Measurements from ENCODE around the gene WIZ. TPM values are rescaled to one million over a fixed set of nuclear protein-coding genes. Genes with fewer than 3 reads are reported as not detected.

The WIZ gene
- total and polyA plus RNA-seq, 4 donors: 14.5 to 42.6 (median 23.3) TPM

DNA sequence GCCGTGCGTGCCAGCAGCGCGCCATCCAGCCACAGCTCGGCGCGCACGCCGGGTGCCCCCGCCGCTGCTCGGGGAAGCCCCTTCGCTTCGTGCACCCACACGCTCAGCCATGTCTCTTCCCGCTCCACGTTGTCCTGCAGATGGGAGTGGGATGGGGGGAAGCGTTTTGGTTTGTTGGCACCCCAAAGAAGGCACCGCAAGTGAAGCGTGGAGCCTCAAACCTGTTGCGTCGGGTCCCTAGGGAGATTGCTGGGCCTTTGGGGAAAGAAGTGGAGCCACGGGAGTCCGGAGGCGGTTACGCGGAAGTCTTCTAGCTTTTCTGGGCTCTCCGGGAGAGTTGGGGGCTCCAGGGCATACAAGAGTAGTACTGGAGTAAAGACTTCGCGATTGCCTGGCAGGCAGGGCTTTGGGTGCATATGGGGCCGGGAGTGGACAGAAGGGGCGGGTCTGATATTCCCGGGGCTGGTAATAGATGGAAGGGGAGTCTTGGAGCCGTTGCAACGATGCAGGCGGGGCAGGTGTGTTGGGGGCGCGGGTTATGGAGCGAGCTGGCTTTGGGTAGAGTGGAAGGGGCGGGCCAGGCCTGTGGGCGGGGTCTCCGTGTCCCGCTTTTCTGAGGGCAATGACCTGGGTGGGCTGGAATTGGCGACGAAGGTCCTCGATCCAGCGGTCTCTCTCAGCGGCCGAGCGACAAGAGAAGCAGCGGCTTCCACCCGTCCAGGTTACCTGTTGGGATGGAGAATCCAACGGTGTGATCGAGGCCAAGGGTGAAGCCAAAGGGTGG lies 8.1 kb upstream of the WIZ start:
- no peaks in the 10 kb centered on the region for H3K9me3 ChIP-seq (ENCODE audit: control insufficient read depth in 4 of 4, insufficient read depth in 3 of 4, low read length in 3 of 4)
- H3K27me3 ChIP-seq (ENCODE audit: control insufficient read depth in 3 of 3, insufficient read depth in 3 of 3, low read length in 2 of 3): peaks cover 0 to 55% (median 38%) of the 10 kb centered on the region in 3 donors
- H3K27ac ChIP-seq (ENCODE audit: low read depth in 1 of 2, low read length in 1 of 2): no peak overlapping the region
- ATAC-seq (ENCODE audit: insufficient read depth, low FRiP score): no peak
- DNase-seq: no peak
- 47 to 79% methylated on average over 48 to 54 of the region's 54 CpGs for WGBS, 2 donors
- H3K4me1 ChIP-seq (ENCODE audit: control insufficient read depth in 5 of 5, insufficient read depth in 5 of 5, low read length in 5 of 5): peaks cover 0 to 8% (median 3%) of the 10 kb centered on the region in 5 donors
- TF ChIP-seq, protein P1, sequence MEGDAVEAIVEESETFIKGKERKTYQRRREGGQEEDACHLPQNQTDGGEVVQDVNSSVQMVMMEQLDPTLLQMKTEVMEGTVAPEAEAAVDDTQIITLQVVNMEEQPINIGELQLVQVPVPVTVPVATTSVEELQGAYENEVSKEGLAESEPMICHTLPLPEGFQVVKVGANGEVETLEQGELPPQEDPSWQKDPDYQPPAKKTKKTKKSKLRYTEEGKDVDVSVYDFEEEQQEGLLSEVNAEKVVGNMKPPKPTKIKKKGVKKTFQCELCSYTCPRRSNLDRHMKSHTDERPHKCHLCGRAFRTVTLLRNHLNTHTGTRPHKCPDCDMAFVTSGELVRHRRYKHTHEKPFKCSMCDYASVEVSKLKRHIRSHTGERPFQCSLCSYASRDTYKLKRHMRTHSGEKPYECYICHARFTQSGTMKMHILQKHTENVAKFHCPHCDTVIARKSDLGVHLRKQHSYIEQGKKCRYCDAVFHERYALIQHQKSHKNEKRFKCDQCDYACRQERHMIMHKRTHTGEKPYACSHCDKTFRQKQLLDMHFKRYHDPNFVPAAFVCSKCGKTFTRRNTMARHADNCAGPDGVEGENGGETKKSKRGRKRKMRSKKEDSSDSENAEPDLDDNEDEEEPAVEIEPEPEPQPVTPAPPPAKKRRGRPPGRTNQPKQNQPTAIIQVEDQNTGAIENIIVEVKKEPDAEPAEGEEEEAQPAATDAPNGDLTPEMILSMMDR (IDR thresholded peaks at IDR 0.05; ENCODE audit: control extremely low read depth, extremely low read depth): no peak
- no peak overlapping the region for H3K4me3 ChIP-seq
- H3K36me3 ChIP-seq (ENCODE audit: control insufficient read depth in 4 of 4, insufficient read depth in 4 of 4, low read length in 4 of 4): peaks cover 0 to 15% (median 0%) of the 10 kb centered on the region in 4 donors
- H3K9ac ChIP-seq (ENCODE audit: insufficient read depth in 1 of 2, low read length in 2 of 2): no peak overlapping the region

DNA sequence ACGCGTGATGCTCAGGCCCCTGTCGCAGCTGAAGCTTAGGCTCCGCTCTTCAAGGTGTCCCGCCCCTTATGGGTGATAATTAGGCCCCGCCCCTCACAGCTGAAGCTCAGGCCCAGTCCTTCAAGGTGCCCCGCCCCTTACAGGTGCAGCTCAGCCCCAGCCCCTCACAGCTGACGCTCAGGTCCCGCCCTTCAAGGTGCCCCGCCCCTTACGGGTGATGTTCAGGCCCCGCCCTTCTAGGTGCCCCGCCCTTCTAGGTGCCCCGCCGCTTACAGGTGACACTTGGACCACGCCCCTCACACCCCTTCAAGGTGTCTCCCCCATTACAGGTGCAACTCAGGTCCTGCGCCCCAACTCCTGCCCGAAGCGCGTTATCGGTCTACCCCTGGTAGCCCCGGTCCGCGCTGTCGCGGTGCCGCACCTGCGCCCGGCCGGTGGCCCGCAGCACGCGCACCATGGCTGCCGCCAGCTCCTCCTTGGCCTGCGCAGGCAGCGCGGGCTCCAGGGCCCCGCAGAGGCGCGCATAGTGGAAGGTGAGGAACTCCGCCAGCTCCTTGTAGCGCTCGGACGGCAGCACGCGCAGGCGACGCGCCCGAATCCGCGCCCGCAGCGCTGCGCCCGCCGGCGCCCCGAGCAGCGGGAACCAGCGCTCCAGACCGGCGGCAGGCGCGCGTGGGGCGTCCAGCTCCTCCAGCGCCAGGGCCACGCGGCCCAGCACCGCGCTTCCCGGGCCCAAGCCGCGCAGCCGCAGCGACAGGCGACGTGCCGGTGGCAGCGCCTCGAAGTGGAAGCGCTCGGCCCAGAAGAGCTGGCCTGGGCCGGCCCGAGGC lies 7.3 kb upstream of the WIZ start:
- peaks cover 0 to 12% (median 3%) of the 10 kb centered on the region in 5 donors for H3K4me1 ChIP-seq (ENCODE audit: control insufficient read depth in 5 of 5, insufficient read depth in 5 of 5, low read length in 5 of 5)

DNA sequence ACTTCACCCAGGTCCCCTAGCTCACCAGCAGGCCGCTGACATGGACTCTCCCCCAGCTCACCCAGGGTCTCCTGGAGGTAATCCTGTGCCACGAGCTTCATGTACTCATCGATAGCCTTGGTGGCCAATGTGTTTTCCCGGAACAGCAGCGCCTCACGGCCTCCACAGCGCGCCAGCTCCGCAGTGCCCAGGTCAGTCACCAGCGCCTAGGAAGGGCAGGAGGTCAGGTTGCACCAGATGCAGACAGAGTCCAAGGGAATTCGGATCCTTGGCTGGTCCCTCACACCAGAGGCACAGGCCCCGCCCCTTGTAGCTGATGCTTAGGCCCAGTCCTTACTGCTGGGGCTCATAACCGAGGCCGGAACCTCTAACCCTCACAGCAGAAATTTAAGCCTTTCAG lies 6.7 kb upstream of the WIZ start:
- H3K27ac ChIP-seq (ENCODE audit: low read depth in 1 of 2, low read length in 1 of 2): no peak overlapping the region
- ATAC-seq (ENCODE audit: insufficient read depth, low FRiP score): no peak
- peaks cover 0 to 19% (median 0%) of the 10 kb centered on the region in 4 donors for H3K36me3 ChIP-seq (ENCODE audit: control insufficient read depth in 4 of 4, insufficient read depth in 4 of 4, low read length in 4 of 4)
- WGBS, 2 donors: 54 to 71% methylated on average over 14 of the region's 14 CpGs
- H3K4me1 ChIP-seq (ENCODE audit: control insufficient read depth in 5 of 5, insufficient read depth in 5 of 5, low read length in 5 of 5): peaks cover 0 to 12% (median 3%) of the 10 kb centered on the region in 5 donors
- TF ChIP-seq, protein P1 (IDR thresholded peaks at IDR 0.05; ENCODE audit: control extremely low read depth, extremely low read depth): no peak
- peaks cover 0 to 58% (median 38%) of the 10 kb centered on the region in 3 donors for H3K27me3 ChIP-seq (ENCODE audit: control insufficient read depth in 3 of 3, insufficient read depth in 3 of 3, low read length in 2 of 3)
- no peaks in the 10 kb centered on the region for H3K9me3 ChIP-seq (ENCODE audit: control insufficient read depth in 4 of 4, insufficient read depth in 3 of 4, low read length in 3 of 4)
- DNase-seq: no peak
- no peak overlapping the region for H3K4me3 ChIP-seq
- no peak overlapping the region for H3K9ac ChIP-seq (ENCODE audit: insufficient read depth in 1 of 2, low read length in 2 of 2)

More for the DNA sequence above, 7.3 kb upstream of the WIZ start:
- TF ChIP-seq, protein P1 (IDR thresholded peaks at IDR 0.05; ENCODE audit: control extremely low read depth, extremely low read depth): no peak
- DNase-seq (no peak), ATAC-seq (ENCODE audit: insufficient read depth, low FRiP score) (no peak)
- peaks cover 0 to 19% (median 0%) of the 10 kb centered on the region in 4 donors for H3K36me3 ChIP-seq (ENCODE audit: control insufficient read depth in 4 of 4, insufficient read depth in 4 of 4, low read length in 4 of 4)
- no peaks in the 10 kb centered on the region for H3K9me3 ChIP-seq (ENCODE audit: control insufficient read depth in 4 of 4, insufficient read depth in 3 of 4, low read length in 3 of 4)
- no peak overlapping the region for H3K27ac ChIP-seq (ENCODE audit: low read depth in 1 of 2, low read length in 1 of 2)
- 53 to 78% methylated on average over 63 to 86 of the region's 86 CpGs for WGBS, 2 donors
- H3K27me3 ChIP-seq (ENCODE audit: control insufficient read depth in 3 of 3, insufficient read depth in 3 of 3, low read length in 2 of 3): peaks cover 0 to 58% (median 38%) of the 10 kb centered on the region in 3 donors
- no peak overlapping the region for H3K4me3 ChIP-seq
- no peak overlapping the region for H3K9ac ChIP-seq (ENCODE audit: insufficient read depth in 1 of 2, low read length in 2 of 2)
